ENCODE results near the gene RASGRF2.
"Not testable (repeated sequence)": the region's sequence is repeated elsewhere in the genome, so short reads cannot be mapped to it uniquely, and the experiment has no call there.

Gene RASGRF2

DNA sequence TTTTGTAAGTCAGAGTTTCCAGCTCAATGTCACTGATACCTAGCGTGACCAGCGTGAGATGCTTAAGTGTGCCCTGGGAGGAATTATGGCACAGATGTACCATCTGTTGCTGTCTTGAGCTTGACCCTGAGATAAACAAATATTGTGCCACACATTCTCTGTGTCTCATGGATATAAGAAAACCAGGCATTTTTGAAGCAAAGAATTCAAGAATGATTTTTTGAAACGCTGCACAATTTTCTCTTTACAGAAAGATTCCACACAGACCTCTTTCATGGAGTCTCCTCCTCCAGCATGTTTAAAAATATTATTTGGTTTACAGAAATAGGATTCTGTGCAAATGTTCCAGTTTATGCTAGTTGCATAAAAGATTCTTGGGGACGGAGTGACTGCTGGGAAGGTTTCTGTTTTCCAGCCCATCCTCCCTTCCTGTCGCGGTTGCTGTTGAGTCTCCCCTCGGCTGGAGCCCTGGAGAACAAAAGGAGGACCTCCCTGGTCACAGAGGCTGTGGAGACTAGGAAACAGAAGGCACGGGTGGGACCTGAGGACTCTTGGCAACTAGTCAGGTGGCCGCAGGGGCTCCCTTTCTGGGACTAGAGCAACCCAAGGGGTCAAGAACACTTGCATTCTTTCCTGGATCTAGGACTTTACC, 120.8 kb downstream of the RASGRF2 start:
- DNase-seq: no peak

DNA sequence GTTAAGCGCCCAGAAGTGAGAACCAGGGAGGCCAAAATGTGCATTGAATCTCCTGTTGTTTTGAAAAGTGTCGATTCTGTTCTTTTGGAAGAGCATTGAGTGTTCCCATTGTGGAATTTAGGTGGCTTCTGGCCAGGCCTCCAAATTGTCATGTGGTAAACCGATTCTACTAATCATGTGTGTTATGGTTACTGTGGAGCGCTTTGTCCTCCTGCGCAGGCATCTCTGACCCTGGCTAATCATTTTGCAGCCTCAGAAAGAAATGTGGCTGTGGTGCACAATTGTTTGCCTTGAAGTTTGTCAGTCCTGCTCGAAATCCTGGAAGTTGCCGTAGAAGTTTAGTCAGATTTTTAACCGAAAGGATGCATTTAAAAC, 121.3 kb downstream of the RASGRF2 start:
- no peak for DNase-seq

DNA sequence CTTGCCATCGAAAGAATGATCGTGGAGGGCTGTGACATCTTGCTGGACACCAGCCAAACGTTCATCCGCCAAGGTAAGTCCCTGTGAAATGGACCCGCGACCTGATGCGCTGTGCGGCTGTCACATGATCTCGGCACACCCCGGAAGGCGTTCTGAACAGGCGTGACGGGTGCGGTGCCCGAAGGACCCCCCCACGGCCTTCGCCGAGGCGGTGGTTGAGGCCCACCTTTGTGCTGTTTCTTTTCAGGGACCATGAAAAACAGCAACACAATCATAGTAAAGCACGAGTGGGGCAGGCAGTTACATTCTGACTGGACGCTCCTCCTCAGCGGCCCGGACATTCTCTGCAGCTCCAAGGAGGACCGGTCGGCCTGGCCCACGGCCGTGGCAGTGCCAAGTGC, 126.7 kb downstream of the RASGRF2 start:
- no peak for DNase-seq

DNA sequence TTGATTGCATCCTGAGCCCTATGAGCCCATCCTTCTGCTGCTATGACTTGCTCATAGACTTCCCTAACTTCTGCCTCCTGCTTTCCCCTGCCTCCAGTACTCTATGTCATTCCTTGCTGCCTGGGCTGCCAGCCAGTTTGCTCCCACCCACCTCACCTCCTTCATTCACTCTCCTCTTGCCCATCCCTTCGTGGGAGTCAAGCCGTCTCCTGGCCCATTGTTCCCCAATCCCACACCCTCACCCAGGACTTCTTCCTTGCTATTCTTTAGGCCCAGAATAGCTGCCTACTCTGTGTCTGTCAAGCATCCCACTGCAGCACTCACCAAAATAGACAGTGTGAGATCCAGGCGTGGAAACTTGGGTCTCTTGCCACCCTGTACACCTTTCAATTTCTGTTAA, 131.0 kb downstream of the RASGRF2 start:
- DNase-seq: no peak

DNA sequence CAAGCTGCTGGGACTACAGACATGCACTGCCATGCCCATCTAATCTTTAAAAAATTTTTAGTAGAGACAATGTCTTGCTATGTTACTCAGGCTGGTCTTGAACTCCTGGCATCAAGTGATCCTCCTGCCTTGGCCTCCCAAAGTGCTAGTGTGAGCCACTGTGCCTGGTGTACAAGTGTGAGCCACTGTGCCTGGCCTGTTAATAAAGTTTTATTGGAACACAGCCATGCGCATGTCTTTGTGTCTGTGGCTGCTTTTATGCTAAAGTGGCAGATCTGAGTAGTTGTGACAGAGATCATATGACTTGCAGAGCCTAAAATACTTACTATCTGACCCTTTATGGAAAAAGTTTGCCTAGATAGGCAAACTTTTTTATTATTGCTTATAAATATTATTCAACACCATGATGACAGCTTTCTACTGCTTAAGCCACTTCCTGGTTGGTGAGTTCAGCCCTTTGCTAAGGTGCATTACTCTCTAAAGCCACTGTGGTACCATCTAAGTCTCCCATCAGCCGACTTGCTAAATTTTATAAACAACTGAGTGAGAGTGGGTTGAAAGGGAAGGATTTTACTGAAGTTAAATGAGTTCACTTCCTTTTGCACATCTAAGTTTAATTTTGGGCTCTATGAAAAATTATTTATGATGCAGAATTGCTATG, 133.5 kb downstream of the RASGRF2 start:
- DNase-seq: no peak

DNA sequence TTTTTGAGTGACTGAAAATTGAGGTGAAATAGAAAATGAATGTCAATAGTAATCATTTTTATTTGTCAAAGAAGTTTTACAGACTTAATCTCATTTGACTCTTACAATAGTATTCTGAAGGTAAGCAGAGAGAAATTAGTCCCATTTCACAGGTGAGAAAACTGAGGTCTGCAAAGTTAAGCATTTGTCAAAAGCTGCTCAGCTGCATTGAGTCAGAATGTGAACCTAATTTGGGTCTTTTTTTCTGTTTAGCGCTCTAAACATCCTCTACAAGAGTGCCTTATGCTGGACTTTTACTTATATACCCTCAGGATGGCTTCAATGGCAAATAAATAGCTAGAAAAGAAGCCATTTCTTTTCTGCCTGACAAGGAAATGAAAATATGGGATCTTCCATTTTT, 135.7 kb downstream of the RASGRF2 start:
- no peak for DNase-seq

DNA sequence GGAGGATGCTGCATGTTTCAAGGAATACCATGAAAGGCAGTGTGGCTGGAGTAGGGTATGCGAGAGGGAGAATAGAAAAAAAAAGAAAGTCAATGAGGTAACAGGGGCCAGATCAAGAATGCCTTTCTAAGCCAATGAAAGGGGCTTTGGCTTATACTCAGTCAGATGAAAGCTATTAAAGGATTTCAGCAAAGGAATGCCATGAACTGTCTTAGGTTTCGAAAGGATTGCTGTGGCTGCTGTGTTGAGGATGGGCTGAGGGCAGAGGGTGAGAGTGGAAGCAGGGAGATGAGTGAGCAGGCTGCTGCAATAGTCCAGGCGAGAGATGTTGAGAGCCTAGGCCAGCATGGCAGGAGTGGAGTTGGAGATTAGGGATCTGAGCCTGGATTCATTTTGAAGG, 137.6 kb downstream of the RASGRF2 start:
- DNase-seq: no peak

DNA sequence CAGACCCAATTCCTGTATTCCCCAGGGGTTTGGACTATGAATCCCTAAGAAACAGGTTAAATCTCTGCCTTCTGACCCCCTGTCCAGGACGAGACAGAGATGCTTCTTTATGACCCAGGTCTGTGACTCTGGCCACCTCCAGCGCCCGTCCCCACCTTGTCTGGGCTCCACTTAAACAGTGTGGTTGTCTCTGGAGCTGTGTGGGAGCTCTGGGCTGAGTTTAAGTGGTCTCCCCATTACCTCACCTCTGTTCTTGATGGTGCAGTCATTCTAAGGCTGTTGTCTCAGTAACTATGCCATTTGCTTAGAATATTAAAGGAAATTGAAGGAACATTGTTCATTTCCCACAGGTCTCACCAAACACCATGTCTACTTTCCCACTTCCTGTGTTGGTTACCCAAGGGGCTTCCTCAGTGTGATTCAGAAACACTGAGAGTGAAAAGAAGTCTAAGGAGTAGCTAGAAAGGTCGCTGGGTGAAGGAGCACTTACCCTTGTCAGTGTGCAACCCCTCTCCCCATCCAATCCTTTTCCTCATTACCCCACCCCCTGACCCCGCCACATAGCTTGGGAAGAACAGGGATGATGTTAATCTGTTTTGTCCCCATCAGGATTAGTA, 145.2 kb downstream of the RASGRF2 start:
- no peak for DNase-seq

DNA sequence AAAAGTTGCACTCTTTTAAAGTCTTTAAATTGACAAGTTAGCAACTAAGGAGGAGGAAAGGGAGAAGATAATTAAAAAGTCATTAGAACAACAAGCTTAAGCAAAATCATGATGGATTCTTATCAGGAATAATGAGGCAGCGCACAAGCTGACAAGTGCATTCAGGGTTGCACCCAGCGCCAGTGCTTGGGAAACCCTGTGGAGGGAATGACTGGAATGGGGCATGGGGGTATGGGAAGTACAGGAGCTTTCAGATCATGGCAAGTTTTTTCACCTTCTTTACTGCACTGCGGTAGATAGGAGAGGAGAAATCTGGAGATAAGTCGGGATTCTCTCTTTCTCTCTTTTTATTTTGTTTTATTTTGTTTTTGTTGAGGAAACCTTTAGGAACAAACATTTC, 155.1 kb downstream of the RASGRF2 start:
- DNase-seq: no peak

DNA sequence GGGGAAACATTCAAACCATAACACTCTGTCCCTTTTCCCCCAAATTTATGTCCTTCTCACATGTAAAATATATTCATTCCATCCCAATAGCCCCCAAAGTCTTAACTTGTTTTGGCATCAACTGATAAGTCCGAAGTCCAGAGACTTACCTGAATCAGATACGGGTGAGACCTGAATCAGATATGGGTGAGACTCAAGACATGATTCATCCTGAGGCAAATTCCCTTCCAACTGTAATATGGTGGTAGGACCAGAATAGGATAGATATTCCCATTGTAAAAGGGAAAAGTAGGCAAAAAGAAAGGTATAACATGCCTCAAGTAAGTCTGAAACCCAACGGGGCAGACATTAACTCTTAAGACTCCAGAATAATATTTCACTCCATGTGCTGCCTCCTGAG, 157.4 kb downstream of the RASGRF2 start:
- DNase-seq: no peak

DNA sequence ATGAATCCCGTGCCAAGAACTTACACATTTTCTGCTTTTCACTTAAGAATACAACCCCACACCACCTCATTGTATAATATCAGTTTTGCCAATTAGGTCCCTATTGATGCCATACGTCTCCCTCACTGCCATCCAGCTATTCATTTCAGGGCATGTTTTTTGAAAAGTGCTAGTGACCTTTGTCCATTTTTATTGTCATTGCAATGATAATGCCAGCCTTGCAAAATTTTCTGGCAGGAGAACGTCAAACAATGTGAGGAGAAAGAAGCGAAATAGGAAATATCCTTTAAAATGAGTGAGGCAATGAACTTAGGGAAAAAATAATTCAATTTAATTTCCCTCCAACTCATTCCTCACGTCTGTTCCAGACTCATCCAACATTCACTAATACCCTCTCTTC, 161.1 kb downstream of the RASGRF2 start:
- no peak for DNase-seq

DNA sequence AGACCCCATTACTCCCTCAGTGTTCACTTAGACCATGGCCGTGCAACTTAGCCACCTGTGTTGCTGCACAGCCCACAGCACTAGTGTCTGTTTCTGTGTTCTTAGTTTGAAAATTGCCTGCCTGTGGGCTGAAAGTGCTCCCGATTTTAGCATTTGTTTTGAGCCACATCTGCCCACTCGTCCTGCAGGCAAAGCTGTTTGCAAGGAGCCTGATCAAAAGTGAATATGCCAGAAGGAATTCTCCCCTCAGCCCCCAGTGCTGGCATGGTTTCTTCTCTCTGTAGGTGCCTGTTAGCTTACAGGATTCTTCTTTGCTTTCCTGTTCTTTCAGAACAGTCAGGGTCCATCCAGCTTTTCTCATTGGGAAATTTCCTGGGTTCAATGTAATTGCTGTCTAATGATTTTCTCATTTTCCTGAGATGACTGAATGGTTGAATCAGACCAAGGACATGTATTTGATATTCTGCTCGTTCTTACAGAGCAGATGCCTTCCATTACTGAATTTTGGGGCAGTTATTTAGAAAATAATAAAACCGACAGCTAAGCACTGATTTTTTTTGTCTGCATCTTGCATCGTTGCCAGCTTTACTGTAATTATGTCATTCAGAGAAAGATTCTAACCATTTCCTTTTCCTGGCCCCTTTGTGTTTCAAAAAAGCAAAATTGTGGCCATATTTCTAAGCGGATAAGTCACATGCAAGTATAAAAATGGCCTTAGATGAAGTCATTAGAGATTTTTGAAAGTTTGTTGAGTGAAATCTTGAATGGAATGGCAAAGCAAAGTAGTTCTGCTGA, 161.9 kb downstream of the RASGRF2 start:
- no peak for DNase-seq

DNA sequence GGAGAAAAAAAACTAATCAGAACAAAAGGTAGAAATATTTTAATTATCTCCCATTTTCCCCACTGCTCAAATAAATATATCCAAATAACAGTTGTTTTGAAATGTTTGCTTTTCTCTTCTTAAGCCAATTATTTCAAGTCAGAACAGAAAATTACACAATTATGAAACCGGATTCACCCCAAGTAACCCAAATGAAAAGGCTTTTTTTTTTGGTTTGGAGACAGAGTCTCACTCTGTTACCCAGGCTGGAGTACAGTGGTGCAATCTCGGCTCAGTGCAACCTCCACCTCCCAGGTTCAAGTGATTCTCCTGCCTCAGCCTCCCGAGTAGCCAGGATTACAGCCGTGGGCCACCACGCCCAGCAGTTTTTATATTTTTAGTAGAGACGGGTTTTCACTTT, 164.5 kb downstream of the RASGRF2 start:
- not testable (repeated sequence) for DNase-seq

DNA sequence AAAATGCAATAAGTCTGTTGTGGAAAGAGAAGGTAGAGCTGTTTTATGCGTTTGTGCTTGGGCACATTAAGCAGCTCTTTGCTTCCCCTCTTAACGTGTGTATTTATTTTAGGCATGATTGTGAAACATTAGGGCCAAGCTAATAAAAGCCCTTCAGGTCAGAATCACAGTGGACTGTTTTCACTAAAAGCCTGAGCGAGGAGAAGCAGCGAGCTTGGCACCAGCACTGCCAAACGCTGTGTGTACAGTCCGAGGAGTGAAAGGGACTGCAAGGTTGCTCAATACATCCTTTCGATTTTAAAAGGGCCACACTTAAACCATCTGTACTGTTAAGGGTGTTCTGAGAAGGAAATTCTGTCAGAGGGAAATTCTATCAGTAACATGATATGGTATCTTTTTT, 165.8 kb downstream of the RASGRF2 start:
- no peak for DNase-seq

DNA sequence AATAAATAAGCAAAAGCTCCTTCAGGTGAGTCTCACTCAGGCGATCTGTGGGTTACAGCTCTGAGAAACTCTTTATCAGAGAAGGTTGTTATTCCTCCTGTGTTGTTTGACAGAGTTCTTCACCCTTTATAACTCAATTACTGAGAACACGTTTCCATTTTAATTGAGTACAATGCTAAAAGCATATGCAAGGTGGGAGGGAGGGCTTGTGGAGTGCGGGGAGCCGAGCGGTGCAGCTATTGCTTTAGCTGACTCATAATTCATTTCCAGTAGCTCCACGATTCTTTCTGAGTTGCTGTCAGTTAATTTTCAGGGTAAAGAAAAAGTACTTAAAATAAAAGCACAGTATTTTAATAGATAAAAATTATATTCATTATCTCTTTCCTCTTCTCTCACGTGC, 168.3 kb downstream of the RASGRF2 start:
- DNase-seq: no peak

DNA sequence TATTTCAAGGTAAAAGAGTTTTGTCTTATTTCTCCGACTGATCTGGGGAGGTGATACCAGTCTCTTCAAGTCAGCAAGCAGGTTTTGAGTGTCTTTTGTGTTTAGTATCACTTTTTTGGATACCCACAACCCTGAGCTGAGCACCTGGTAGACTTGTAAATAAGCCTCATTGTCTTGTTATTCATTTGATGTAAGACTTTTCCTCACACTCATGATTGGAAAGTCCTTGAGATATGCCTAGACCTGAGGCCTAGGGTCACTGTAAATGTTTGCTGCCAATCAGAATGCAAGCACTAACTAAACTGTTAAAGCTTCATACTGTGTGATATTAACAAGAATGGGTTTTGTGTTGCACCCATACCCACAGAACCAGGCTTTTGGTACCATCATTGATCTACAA, 172.2 kb downstream of the RASGRF2 start:
- no peak for DNase-seq

DNA sequence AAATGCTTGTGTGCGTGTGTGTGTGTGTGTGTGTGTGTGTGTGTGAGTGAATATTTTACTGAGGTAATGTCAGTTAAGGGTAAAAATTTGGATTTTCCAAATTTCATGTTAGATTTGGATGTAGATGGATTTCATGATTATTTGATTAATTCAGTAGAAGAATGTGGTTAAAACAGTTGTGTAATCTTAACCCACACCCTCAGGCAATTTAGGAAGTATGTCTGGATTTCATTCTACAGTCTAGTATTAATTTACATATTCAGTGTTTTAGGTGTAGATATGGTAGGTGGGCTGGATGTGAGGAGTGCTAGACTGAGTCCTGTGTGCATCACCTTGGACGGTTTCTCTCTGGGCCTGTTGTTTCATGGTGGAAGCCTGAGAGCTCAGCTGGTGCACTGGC, 173.9 kb downstream of the RASGRF2 start:
- no peak for DNase-seq

DNA sequence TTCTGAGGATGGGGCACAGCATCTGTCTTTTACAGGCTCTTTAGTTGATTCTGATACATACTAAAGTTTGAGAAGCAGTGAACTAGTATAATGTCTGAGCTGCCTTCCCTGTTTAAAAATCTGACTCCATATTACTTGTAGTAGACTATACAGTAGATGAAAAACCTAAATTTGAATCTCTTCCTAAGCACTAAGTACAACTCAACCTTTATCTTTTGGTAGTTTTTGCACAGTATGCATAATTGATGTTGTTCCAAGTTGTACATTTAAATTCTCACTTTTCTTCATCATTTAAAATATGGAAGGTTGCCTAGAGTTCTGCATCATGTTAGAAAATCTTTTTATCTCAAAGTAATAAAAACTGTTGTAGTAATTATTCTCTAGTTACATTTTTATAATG, 174.4 kb downstream of the RASGRF2 start:
- DNase-seq: no peak

DNA sequence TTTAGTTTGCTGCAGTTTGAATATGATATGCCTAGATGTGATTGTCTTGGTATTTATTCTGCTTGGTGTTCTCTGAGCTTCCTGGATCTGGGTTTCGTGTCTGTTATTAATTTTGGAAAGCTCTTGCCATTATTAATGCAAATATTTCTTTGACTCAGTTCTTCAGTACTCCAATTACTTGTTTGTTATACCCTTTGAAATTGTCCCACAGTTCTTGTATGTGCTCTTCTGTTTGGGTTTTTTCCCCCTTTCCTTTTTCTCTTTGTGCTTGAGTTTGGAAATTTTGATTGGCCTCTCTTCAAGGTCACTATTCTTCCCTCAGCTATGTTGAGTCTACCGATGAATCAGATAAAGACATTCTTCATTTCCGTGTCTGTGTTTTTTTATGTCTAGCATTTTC, 176.4 kb downstream of the RASGRF2 start:
- DNase-seq: no peak

DNA sequence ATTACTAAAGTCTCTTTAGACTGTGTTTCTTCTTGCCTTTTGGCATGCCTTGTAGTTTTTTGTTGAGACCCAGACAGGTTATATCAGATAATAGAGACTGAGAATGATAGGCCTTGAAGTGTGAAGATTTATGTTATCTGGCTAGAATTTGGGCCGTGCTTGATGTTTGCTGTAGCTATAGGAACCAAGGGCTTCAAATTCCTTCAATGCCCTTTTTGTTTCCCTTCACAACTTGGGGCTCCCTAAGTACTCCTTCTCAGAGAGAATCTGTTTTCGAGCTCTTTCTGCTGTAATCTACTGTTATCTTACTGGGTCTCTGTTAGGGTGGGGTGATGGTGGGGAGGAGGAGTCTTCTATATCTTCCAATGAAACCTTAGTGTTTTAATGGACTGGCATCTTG, 177.7 kb downstream of the RASGRF2 start:
- no peak for DNase-seq

DNA sequence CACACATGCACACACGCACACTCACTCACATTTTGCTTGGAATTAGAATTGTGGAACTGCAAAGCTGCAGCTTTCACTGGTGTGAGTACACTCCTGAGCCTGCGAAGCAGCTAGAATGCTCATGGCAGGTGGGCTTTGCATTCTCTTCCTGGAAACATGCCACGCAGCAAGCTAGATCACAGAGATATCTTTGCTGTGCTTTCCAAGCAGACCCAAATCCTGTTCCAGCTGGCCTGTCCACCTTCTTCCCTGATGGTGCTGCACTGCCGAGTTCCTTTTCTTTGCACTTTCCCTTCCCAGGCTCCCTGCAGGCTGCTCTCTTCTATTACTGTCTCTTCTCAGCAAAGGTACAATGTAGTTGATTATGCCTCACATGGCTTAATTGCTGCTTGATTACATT, 180.3 kb downstream of the RASGRF2 start:
- no peak for DNase-seq

DNA sequence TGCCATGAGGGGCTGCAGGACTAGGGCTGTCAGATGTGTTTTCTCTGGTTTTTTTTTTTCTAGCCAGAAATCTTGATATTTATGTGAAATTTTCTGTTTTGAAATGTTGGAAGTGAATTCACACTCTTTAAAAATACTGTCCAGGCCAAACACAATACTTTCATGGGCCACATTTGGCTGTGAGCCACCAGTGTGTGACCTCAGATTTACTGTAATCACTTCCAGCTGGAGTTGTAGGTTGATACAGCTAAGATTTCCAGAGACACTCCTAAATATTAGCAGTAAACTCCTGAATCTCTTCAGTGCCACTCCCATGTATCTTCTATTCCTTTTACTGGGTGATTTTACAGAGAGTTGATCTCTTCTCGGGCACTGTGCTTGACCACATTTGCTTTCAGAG, 180.8 kb downstream of the RASGRF2 start:
- no peak for DNase-seq

DNA sequence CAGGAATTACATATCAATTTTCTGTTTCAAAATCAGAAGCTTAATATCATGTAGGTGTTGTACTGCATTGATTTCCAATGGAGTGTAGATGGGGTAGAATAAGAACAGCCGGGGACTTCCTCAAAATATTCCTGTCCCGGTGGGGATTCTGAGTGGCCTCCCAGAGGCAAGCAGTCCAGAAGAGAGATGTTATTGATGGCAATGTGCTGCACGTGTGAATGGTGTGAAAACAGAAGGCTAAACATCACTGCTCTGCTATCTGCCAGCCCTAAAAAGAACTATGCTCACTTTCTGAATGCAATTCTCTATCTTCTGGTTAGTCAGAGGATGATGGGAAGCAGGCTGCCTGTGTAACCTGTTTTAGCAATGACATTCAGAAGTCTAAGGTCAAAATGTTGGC, 181.9 kb downstream of the RASGRF2 start:
- no peak for DNase-seq

DNA sequence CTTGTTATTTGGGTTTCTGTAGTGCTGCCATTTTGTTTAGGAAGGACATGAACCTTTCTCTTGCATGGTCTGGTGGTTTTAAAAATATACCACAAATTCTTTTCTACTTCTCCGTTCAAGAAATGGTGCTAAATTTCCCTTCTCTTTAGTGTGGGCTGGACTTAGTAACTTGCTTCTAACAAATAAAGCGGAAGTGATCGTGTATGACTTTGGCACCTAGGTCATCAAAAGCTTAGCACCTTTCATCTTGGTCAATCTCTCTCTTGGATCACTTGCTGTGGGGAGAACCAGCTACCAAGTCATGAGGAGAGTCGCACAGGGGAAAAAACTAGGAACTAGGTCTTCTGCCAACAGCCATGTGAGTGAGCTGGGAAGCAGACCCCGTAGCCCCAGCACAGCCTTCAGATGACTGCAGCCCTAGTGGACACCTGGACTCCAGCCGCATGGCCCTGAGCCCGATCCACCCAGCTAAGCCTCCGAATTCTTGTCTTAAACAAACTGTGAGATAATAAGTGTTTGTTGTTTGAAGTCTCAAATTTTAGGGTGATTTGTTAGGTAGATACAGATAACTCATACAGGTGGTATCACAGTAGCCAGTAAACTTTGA, 185.3 kb downstream of the RASGRF2 start:
- DNase-seq: no peak
